K562 (cell line): ENCODE measurements around the gene BRD3. TPM values are rescaled to one million over a fixed set of nuclear protein-coding genes. Genes with fewer than 3 reads are reported as not detected.
A peak's percentile ranks its signal among the peaks of the same experiment; 100 is the strongest.

Experiments
- CTCFL ChIP-seq: IDR thresholded peaks from 2 replicates; pipeline ENCODE4 v1.6.1; 2011; ENCODE audit warnings: borderline replicate concordance, low read depth, mild to moderate bottlenecking, moderate library complexity, low read length; ENCODE audit not compliant: insufficient read depth, poor library complexity, severe bottlenecking
- ELK3 ChIP-seq: fragments of 450-650 bp; formaldehyde crosslinking; IDR thresholded peaks from 2 replicates; pipeline ENCODE4 v1.4.0; 2020; ENCODE audit warnings: mild to moderate bottlenecking
- EP400 ChIP-seq: fragments of 450-650 bp; IDR thresholded peaks from 2 replicates; pipeline ENCODE4 v1.6.1; 2017; ENCODE audit warnings: antibody characterized with exemption, mild to moderate bottlenecking, moderate library complexity
- HMGN3 ChIP-seq: IDR thresholded peaks from 2 replicates; pipeline ENCODE4 v1.6.1; 2011; ENCODE audit warnings: borderline replicate concordance, low read depth, mild to moderate bottlenecking, mixed read lengths, low read length; ENCODE audit not compliant: insufficient read length; ENCODE audit errors: extremely low read depth
- HNRNPUL1 ChIP-seq: fragments of 200-400 bp; formaldehyde crosslinking; IDR thresholded peaks from 2 replicates; pipeline ENCODE4 v1.6.1; 2017; ENCODE audit warnings: low read length
- KDM4B ChIP-seq, 2 experiments: fragments of 450-650 bp in 1 of 2; sonication (generic) in 1 of 2; IDR thresholded peaks; 2 replicates each; pipeline ENCODE4 v1.6.1; 2016 to 2017; ENCODE audit warnings: borderline replicate concordance in 2 of 2, antibody characterized with exemption in 1 of 2, low read depth in 1 of 2, mild to moderate bottlenecking in 1 of 2
- MAZ ChIP-seq, 2 experiments: fragments of 450-650 bp in 1 of 2; sonication (generic) in 1 of 2; formaldehyde crosslinking; IDR thresholded peaks in 1 of 2; conservative IDR thresholded peaks in 1 of 2; 2 replicates each; pipeline versions ENCODE4 v1.4.0 to v1.5.0; 2020; ENCODE audit warnings: mild to moderate bottlenecking in 1 of 2, missing genetic modification reagents in 1 of 2
- MEF2A ChIP-seq: IDR thresholded peaks from 2 replicates; pipeline ENCODE4 v1.6.1; 2011; ENCODE audit warnings: low read depth, mild to moderate bottlenecking, low read length, moderate library complexity; ENCODE audit not compliant: control insufficient read depth
- PKNOX1 ChIP-seq: fragments of 450-650 bp; IDR thresholded peaks from 2 replicates; pipeline ENCODE4 v1.6.1; 2016
- PML ChIP-seq: IDR thresholded peaks from 2 replicates; pipeline ENCODE4 v1.6.1; 2012; ENCODE audit warnings: low read length, inconsistent platforms
- POLR2G ChIP-seq: fragments of 200-400 bp; formaldehyde crosslinking; IDR thresholded peaks from 2 replicates; pipeline ENCODE4 v1.6.1; 2017; ENCODE audit warnings: low read depth, mild to moderate bottlenecking, antibody characterized with exemption, low read length, moderate library complexity
- PPARD ChIP-seq: fragments of 250-450 bp; sonication (Bioruptor Pico); IDR thresholded peaks from 2 replicates; pipeline ENCODE4 v1.8.0; 2022; ENCODE audit warnings: inconsistent platforms, mild to moderate bottlenecking, moderate library complexity
- RBM25 ChIP-seq: fragments of 200-400 bp; formaldehyde crosslinking; IDR thresholded peaks from 2 replicates; pipeline ENCODE4 v1.6.1; 2018; ENCODE audit warnings: low read length, low read depth, moderate library complexity; ENCODE audit not compliant: severe bottlenecking
- SMARCC2 ChIP-seq: fragments of 450-650 bp; IDR thresholded peaks from 2 replicates; pipeline ENCODE4 v1.6.1; 2017; ENCODE audit warnings: antibody characterized with exemption, moderate library complexity, mild to moderate bottlenecking, low read depth
- TCF15 ChIP-seq: fragments of 250-450 bp; sonication (Bioruptor Pico); IDR thresholded peaks from 2 replicates; pipeline ENCODE4 v1.8.0; 2022; ENCODE audit warnings: moderate library complexity, mild to moderate bottlenecking, inconsistent platforms
- TGIF2 ChIP-seq: sonication (generic); formaldehyde crosslinking; IDR thresholded peaks from 2 replicates; pipeline ENCODE4 v1.8.1; 2022; ENCODE audit warnings: mild to moderate bottlenecking, missing genetic modification reagents, moderate library complexity
- TRIM25 ChIP-seq: fragments of 450-650 bp; IDR thresholded peaks from 2 replicates; pipeline ENCODE4 v1.7.0; 2016; ENCODE audit warnings: borderline replicate concordance
- ZNF263 ChIP-seq: sonication (generic); formaldehyde crosslinking; IDR thresholded peaks from 2 replicates; pipeline ENCODE4 v1.8.0; 2022; ENCODE audit warnings: mild to moderate bottlenecking, missing genetic modification reagents, borderline replicate concordance
- ZNF324 ChIP-seq: fragments of 250-450 bp; sonication (Bioruptor Pico); IDR thresholded peaks from 2 replicates; pipeline ENCODE4 v1.4.0; 2020; ENCODE audit warnings: mild to moderate bottlenecking
- ZNF764 ChIP-seq: fragments of 250-450 bp; sonication (Bioruptor Pico); IDR thresholded peaks from 2 replicates; pipeline ENCODE4 v1.4.0; 2020; ENCODE audit warnings: low read depth, mild to moderate bottlenecking, moderate library complexity
- polyA plus RNA-seq, 8 experiments: library from polyadenylated mRNA; depleted of rRNA in 4 of 8; stranded (reverse) in 5 of 8; unstranded in 3 of 8; fragments of >200 nt; fragmentation: Nextera tagmentation in 2 of 8; fragmentation: Illumina TruSeq in 1 of 8; extraction: Ambion mirVana in 2 of 8; extraction: Trizol in 1 of 8; gene quantifications; 2 replicates each; pipeline versions ENCODE4 v1.2.1 to v1.2.3, GENCODE V29; 2011 to 2014; ENCODE audit warnings: inconsistent platforms in 1 of 8, missing spikeins in 1 of 8
- total RNA-seq, 7 experiments: library from RNA; depleted of rRNA in 6 of 7; stranded (reverse); fragments of >200 nt in 6 of 7; fragmentation: Illumina TruSeq in 2 of 7; extraction: Trizol in 2 of 7; gene quantifications; 2 replicates each; pipeline versions ENCODE4 v1.2.1 to v1.2.3, GENCODE V29; 2011 to 2021; ENCODE audit warnings: low replicate concordance in 1 of 7

Gene BRD3
- total and polyA plus RNA-seq, 9 of the 15 experiments (the other 6 are each of a cell fraction or from before 2014, with no cell fraction given) = 0.82 to 37.1 (median 4.2) TPM

GRCh38 chr9:134067904-134068743 lies at the start of gene BRD3 (continued):
- TF ChIP-seq CTCFL (no peak), PKNOX1 (no peak), ZNF263 (CRISPR knock-in tag) (peak; percentile 54), KDM4B (IDR thresholded peaks at IDR 0.05; ENCODE audit: borderline replicate concordance in 2 of 2, low read depth in 1 of 2) (no peak), HMGN3 (peak; percentile 23), PPARD (CRISPR knock-in tag) (no peak), TGIF2 (no peak), PML (no peak), ZNF324 (CRISPR knock-in tag) (no peak), SMARCC2 (no peak), RBM25 (no peak), POLR2G (peak; percentile 78), MAZ (CRISPR knock-in tag; conservative IDR thresholded peaks at IDR 0.05 in 1 of 2, IDR thresholded peaks at IDR 0.05 in 1 of 2) (peak; percentile 45 to 93; a peak in 3 of 4 replicates), ZNF764 (no peak), HNRNPUL1 (no peak), MEF2A (no peak), TCF15 (no peak), ELK3 (CRISPR knock-in tag) (no peak), TRIM25 (no peak), EP400 (no peak)
